OCI-LY3 (cell line): ENCODE measurements around the gene CERS6.

Experiments
- CTCF ChIP-seq: fragments of 200-600, 300-600 bp; sonication (generic); IDR thresholded peaks from 2 replicates; pipeline ENCODE4 v1.5.1; 2014; ENCODE audit warnings: antibody characterized with exemption, low read length, low read depth
- EZH2phosphoT487 ChIP-seq: fragments of 200-600 bp; shearing (Covaris generic); IDR thresholded peaks from 2 replicates; pipeline ENCODE4 v1.6.1; 2018; ENCODE audit warnings: antibody characterized with exemption, mixed run types, low read depth

GRCh38 chr2:168565512-168565911 is 109.4 kb downstream of the CERS6 start:
- TF ChIP-seq CTCF (no peak), EZH2phosphoT487 (no peak)
